ENCODE data around the gene C10orf90.

The C10orf90 gene

GRCh38 chr10:126421756-126422256 is 248.7 kb downstream of the C10orf90 start:
- DNase-seq = no peak

- DNase-seq = no peak
Measured at GRCh38 chr10:126420567-126421300, 249.8 kb downstream of the C10orf90 start.

- DNase-seq = no peak
Measured at GRCh38 chr10:126417220-126417825, 253.2 kb downstream of the C10orf90 start.

GRCh38 chr10:126409821-126410220 is 260.7 kb downstream of the C10orf90 start:
- DNase-seq = no peak

- no peak for DNase-seq
Measured at GRCh38 chr10:126408953-126409641, 261.4 kb downstream of the C10orf90 start.

- no peak for DNase-seq
Measured at GRCh38 chr10:126407831-126408230, 262.7 kb downstream of the C10orf90 start.

GRCh38 chr10:126405239-126405775 is 265.2 kb downstream of the C10orf90 start:
- DNase-seq = no peak

GRCh38 chr10:126402721-126403695 is 267.5 kb downstream of the C10orf90 start:
- no peak for DNase-seq

GRCh38 chr10:126400641-126401040 is 269.9 kb downstream of the C10orf90 start:
- no peak for DNase-seq

- DNase-seq = no peak
Measured at GRCh38 chr10:126398924-126399323, 271.6 kb downstream of the C10orf90 start.

- no peak for DNase-seq
Measured at GRCh38 chr10:126398383-126398743, 272.1 kb downstream of the C10orf90 start.

GRCh38 chr10:126397640-126398382 is 272.7 kb downstream of the C10orf90 start:
- DNase-seq = no peak

GRCh38 chr10:126397156-126397555 is 273.3 kb downstream of the C10orf90 start:
- DNase-seq = no peak

- DNase-seq = no peak
Measured at GRCh38 chr10:126394948-126395347, 275.5 kb downstream of the C10orf90 start.

- no peak for DNase-seq
Measured at GRCh38 chr10:126393076-126393475, 277.4 kb downstream of the C10orf90 start.

GRCh38 chr10:126392469-126392868 is 278.0 kb downstream of the C10orf90 start:
- DNase-seq = no peak

- no peak for DNase-seq
Measured at GRCh38 chr10:126392068-126392467, 278.4 kb downstream of the C10orf90 start.

- no peak for DNase-seq
Measured at GRCh38 chr10:126391192-126391885, 279.2 kb downstream of the C10orf90 start.

GRCh38 chr10:126390324-126390723 is 280.2 kb downstream of the C10orf90 start:
- no peak for DNase-seq

All from inflammatory macrophage (primary cell).